HG02642 (cell line): Measurements from ENCODE around the gene NAV2.
"Not testable (repeated sequence)": the region's sequence is repeated elsewhere in the genome, so short reads cannot be mapped to it uniquely, and the experiment has no call there.

ENCODE experiments used
- ATAC-seq: cut with Tn5 transposase; IDR thresholded peaks from one replicate; pipeline ENCODE4 v1.9.1; 2021; ENCODE audit warnings: mild to moderate bottlenecking; ENCODE audit not compliant: unreplicated experiment, poor library complexity

Gene NAV2

GRCh38 chr11:20056109-20056949 is 343.7 kb downstream of the NAV2 start:
- no peak for ATAC-seq

- no peak for ATAC-seq
These were observed 344.6 kb downstream of the NAV2 start for GRCh38 chr11:20056950-20057943.

- ATAC-seq, result no peak
These were observed 346.3 kb downstream of the NAV2 start for GRCh38 chr11:20058749-20059458.

- ATAC-seq, result no peak
These were observed 347.0 kb downstream of the NAV2 start for GRCh38 chr11:20059587-20060021.

- ATAC-seq, result no peak
These were observed 347.5 kb downstream of the NAV2 start for GRCh38 chr11:20060181-20060580.

- ATAC-seq, result no peak
These were observed 348.1 kb downstream of the NAV2 start for GRCh38 chr11:20060647-20061205.

GRCh38 chr11:20061776-20062175 is 349.1 kb downstream of the NAV2 start:
- ATAC-seq, result no peak

GRCh38 chr11:20064961-20065405 is 352.3 kb downstream of the NAV2 start:
- no peak for ATAC-seq

- no peak for ATAC-seq
These were observed 352.8 kb downstream of the NAV2 start for GRCh38 chr11:20065406-20065805.

GRCh38 chr11:20066013-20066782 is 353.6 kb downstream of the NAV2 start:
- no peak for ATAC-seq

- no peak for ATAC-seq
These were observed 354.1 kb downstream of the NAV2 start for GRCh38 chr11:20066783-20067156.

- no peak for ATAC-seq
These were observed 355.0 kb downstream of the NAV2 start for GRCh38 chr11:20067665-20068064.

- ATAC-seq, result no peak
These were observed 356.1 kb downstream of the NAV2 start for GRCh38 chr11:20068691-20069090.

GRCh38 chr11:20070459-20070858 is 357.8 kb downstream of the NAV2 start:
- ATAC-seq, result no peak

- ATAC-seq, result no peak
These were observed 363.0 kb downstream of the NAV2 start for GRCh38 chr11:20075627-20076026.

GRCh38 chr11:20078846-20079245 is 366.2 kb downstream of the NAV2 start:
- ATAC-seq, result no peak

GRCh38 chr11:20080032-20080685 is 367.5 kb downstream of the NAV2 start:
- peak; percentile 80 for ATAC-seq

GRCh38 chr11:20081336-20081735 is 368.7 kb downstream of the NAV2 start:
- ATAC-seq, result no peak

GRCh38 chr11:20083877-20084276 is 371.2 kb downstream of the NAV2 start:
- ATAC-seq, result not testable (repeated sequence)
